Effector CD8-positive, alpha-beta T cell (primary cell): ENCODE measurements around the gene C11orf87.

Source experiments
- DNase-seq: peaks from one replicate; lab custom pipeline; 2025; lab: John Stamatoyannopoulos, UW

The C11orf87 gene

GRCh38 chr11:109443052-109443451 is 21.1 kb downstream of the C11orf87 start:
- no peak for DNase-seq

DNA sequence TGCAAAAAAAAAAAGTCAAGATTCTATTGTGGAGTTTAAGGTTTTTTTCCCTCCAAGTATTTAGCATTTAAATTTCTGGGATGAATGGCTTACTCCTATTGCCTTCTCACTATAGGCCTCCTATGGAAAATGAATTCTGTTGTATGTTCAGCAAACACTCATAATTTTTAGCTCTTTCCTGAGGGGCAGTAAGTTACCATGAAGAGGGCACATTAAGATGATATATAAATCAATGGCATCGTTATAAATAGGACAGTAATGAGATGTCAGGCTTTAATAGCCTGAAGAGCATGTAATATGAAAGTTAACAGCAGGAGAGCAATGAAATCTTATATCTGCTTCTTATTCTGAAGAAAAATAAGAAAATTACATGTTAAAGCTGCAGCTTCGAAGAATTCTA is 32.9 kb downstream of the C11orf87 start:
- no peak for DNase-seq
